ENCODE measurements around the gene CDON.
"Not testable (repeated sequence)": the region's sequence is repeated elsewhere in the genome, so short reads cannot be mapped to it uniquely, and the experiment has no call there.

The CDON gene

DNA sequence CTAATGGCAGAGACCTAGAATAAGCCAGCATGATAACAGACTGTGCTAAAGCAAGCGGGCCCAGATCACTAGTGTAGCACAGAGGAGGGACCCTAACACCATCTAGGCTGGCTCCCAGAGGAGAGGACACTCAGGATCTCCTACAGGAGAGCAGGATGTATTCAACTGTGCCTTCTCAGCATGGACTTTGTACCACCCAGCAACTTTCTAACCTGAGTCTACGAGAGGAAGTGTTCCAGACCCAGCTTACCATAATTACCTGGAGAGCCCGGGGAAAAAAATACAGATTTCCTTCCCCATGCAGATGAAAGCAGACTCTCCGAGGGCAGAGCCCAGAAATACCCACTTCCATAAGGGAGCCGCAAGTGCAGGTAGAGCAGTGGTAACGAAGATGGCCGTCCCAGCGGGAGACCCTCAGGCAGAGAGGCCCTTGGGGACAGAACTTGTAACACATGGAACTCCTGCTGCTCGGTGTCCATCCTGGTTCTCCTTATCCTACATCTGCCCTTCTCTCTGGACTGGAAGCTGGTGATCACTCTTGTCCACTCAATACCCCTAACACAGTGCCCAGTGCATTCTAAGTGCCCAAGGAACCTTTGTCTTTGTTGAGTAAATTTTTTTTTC, 138.2 kb downstream of the CDON start:
- no peaks in the 10 kb centered on the region for H3K36me3 ChIP-seq (ENCODE audit: control insufficient read depth, insufficient read depth, low read length)
- no peak overlapping the region for H3K27ac ChIP-seq (ENCODE audit: low read depth, low read length, severe bottlenecking)
- no peaks in the 10 kb centered on the region for H3K9me3 ChIP-seq (ENCODE audit: control insufficient read depth, low read length)
- H3K4me1 ChIP-seq (ENCODE audit: control insufficient read depth, insufficient read depth, low read length, poor library complexity, severe bottlenecking), result no peaks in the 10 kb centered on the region
- 93 to 95% methylated on average over 5 to 7 of the region's 9 CpGs for WGBS, 2 experiments (ENCODE audit: insufficient coverage in 2 of 2)
- H3K4me3 ChIP-seq (ENCODE audit: extremely low read depth, insufficient read depth, low read length, poor library complexity, severe bottlenecking), result no peak overlapping the region

DNA sequence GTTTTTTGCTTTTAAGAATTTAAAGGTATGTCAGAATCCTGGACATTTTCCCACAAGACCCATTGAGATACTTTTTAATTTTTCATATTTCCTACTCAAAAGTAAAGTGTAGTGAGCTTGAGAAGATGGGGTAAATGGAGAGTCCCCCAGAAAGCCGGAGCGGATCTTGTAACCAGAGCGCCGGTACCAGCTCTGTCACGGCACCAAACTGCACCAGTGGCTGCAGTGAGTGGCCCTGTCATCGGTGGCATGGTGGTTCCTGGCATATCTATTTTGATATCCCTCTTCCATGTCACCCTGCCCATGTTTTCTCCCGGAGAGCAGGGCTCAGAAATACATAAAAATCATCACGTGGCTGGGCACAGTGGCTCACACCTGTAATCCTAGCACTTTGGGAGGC, 139.0 kb downstream of the CDON start:
- no peaks in the 10 kb centered on the region for H3K4me1 ChIP-seq (ENCODE audit: control insufficient read depth, insufficient read depth, low read length, poor library complexity, severe bottlenecking)
- no peaks in the 10 kb centered on the region for H3K9me3 ChIP-seq (ENCODE audit: control insufficient read depth, low read length)
- H3K4me3 ChIP-seq (ENCODE audit: extremely low read depth, insufficient read depth, low read length, poor library complexity, severe bottlenecking), result no peak overlapping the region
- no peak overlapping the region for H3K27ac ChIP-seq (ENCODE audit: low read depth, low read length, severe bottlenecking)
- H3K36me3 ChIP-seq (ENCODE audit: control insufficient read depth, insufficient read depth, low read length), result no peaks in the 10 kb centered on the region
- 90 to 92% methylated on average over 8 of the region's 8 CpGs for WGBS, 2 experiments (ENCODE audit: insufficient coverage in 2 of 2)

DNA sequence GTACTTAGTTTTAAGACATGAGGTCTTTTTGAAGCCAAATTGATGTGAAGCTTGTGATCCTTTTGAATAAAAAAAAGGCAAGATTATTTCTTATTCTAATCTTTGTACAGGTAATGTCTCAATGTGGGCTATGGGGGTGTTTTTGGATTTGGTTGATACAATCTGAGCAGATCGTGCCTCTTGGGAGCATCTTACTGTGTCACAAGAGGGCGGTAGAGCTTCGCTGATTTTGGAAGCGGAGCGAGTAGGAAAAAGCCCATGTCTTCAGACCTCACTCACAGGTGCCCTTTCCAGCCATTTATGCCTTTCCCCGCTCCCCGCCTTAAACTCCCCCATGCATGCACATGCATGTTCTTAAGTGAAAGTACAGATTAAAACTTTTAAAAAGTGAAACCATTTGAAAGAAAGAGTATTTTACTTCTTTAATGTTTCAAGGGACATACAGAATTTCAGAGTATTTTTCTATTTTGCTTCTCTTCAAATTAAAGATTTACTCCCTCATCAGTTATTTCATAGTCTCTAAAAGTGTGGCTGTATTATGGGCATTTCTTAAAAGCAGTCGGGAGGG, 139.6 kb downstream of the CDON start:
- Histone ChIP-seq H3K36me3 (ENCODE audit: control insufficient read depth, insufficient read depth, low read length) (no peaks in the 10 kb centered on the region), H3K4me1 (ENCODE audit: control insufficient read depth, insufficient read depth, low read length, poor library complexity, severe bottlenecking) (no peaks in the 10 kb centered on the region), H3K4me3 (ENCODE audit: extremely low read depth, insufficient read depth, low read length, poor library complexity, severe bottlenecking) (no peak overlapping the region), H3K9me3 (ENCODE audit: control insufficient read depth, low read length) (no peaks in the 10 kb centered on the region), H3K27ac (ENCODE audit: low read depth, low read length, severe bottlenecking) (no peak overlapping the region)
- 0% methylated on average over 3 to 4 of the region's 8 CpGs for WGBS, 2 experiments (ENCODE audit: insufficient coverage in 2 of 2)

- H3K4me1 ChIP-seq (ENCODE audit: control insufficient read depth, insufficient read depth, low read length, poor library complexity, severe bottlenecking), result no peaks in the 10 kb centered on the region
- no peak overlapping the region for H3K4me3 ChIP-seq (ENCODE audit: extremely low read depth, insufficient read depth, low read length, poor library complexity, severe bottlenecking)
- H3K9me3 ChIP-seq (ENCODE audit: control insufficient read depth, low read length), result no peaks in the 10 kb centered on the region
- WGBS, 2 experiments (ENCODE audit: insufficient coverage in 2 of 2), result 76 to 91% methylated on average over 2 to 3 of the region's 3 CpGs
- no peak overlapping the region for H3K27ac ChIP-seq (ENCODE audit: low read depth, low read length, severe bottlenecking)
- no peaks in the 10 kb centered on the region for H3K36me3 ChIP-seq (ENCODE audit: control insufficient read depth, insufficient read depth, low read length)
Measured at GRCh38 chr11:125922156-125922555, 140.5 kb downstream of the CDON start.

- no peak overlapping the region for H3K27ac ChIP-seq (ENCODE audit: low read depth, low read length, severe bottlenecking)
- no peaks in the 10 kb centered on the region for H3K4me1 ChIP-seq (ENCODE audit: control insufficient read depth, insufficient read depth, low read length, poor library complexity, severe bottlenecking)
- H3K4me3 ChIP-seq (ENCODE audit: extremely low read depth, insufficient read depth, low read length, poor library complexity, severe bottlenecking), result no peak overlapping the region
- no peaks in the 10 kb centered on the region for H3K36me3 ChIP-seq (ENCODE audit: control insufficient read depth, insufficient read depth, low read length)
- no peaks in the 10 kb centered on the region for H3K9me3 ChIP-seq (ENCODE audit: control insufficient read depth, low read length)
- 90 to 93% methylated on average over 5 to 6 of the region's 9 CpGs for WGBS, 2 experiments (ENCODE audit: insufficient coverage in 2 of 2)
Measured at GRCh38 chr11:125921042-125921441, 141.6 kb downstream of the CDON start.

- Histone ChIP-seq H3K9me3 (ENCODE audit: control insufficient read depth, low read length) (no peaks in the 10 kb centered on the region), H3K4me1 (ENCODE audit: control insufficient read depth, insufficient read depth, low read length, poor library complexity, severe bottlenecking) (no peaks in the 10 kb centered on the region), H3K4me3 (ENCODE audit: extremely low read depth, insufficient read depth, low read length, poor library complexity, severe bottlenecking) (no peak overlapping the region), H3K36me3 (ENCODE audit: control insufficient read depth, insufficient read depth, low read length) (no peaks in the 10 kb centered on the region), H3K27ac (ENCODE audit: low read depth, low read length, severe bottlenecking) (no peak overlapping the region)
- WGBS, 2 experiments (ENCODE audit: insufficient coverage in 2 of 2), result 77 to 83% methylated on average over 9 to 11 of the region's 13 CpGs
Measured at GRCh38 chr11:125918140-125918840, 144.4 kb downstream of the CDON start.

GRCh38 chr11:125916683-125917347, 145.9 kb downstream of the CDON start:
- 91 to 96% methylated on average over 11 of the region's 12 CpGs for WGBS, 2 experiments (ENCODE audit: insufficient coverage in 2 of 2)
- Histone ChIP-seq H3K4me3 (ENCODE audit: extremely low read depth, insufficient read depth, low read length, poor library complexity, severe bottlenecking) (no peak overlapping the region), H3K4me1 (ENCODE audit: control insufficient read depth, insufficient read depth, low read length, poor library complexity, severe bottlenecking) (no peaks in the 10 kb centered on the region), H3K27ac (ENCODE audit: low read depth, low read length, severe bottlenecking) (no peak overlapping the region), H3K9me3 (ENCODE audit: control insufficient read depth, low read length) (no peaks in the 10 kb centered on the region), H3K36me3 (ENCODE audit: control insufficient read depth, insufficient read depth, low read length) (no peaks in the 10 kb centered on the region)

- H3K4me3 ChIP-seq (ENCODE audit: extremely low read depth, insufficient read depth, low read length, poor library complexity, severe bottlenecking); H3K4me1 ChIP-seq (ENCODE audit: control insufficient read depth, insufficient read depth, low read length, poor library complexity, severe bottlenecking); H3K9me3 ChIP-seq (ENCODE audit: control insufficient read depth, low read length); H3K36me3 ChIP-seq (ENCODE audit: control insufficient read depth, insufficient read depth, low read length); H3K27ac ChIP-seq (ENCODE audit: low read depth, low read length, severe bottlenecking): not testable (repeated sequence)
- WGBS, 2 experiments (ENCODE audit: insufficient coverage in 2 of 2), result 67 to 90% methylated on average over 1 to 2 of the region's 3 CpGs
Measured at GRCh38 chr11:125914601-125915000, 148.1 kb downstream of the CDON start.

- 86 to 100% methylated on average over 2 to 4 of the region's 8 CpGs for WGBS, 2 experiments (ENCODE audit: insufficient coverage in 2 of 2)
- H3K9me3 ChIP-seq (ENCODE audit: control insufficient read depth, low read length), result no peaks in the 10 kb centered on the region
- H3K36me3 ChIP-seq (ENCODE audit: control insufficient read depth, insufficient read depth, low read length), result no peaks in the 10 kb centered on the region
- no peak overlapping the region for H3K27ac ChIP-seq (ENCODE audit: low read depth, low read length, severe bottlenecking)
- H3K4me3 ChIP-seq (ENCODE audit: extremely low read depth, insufficient read depth, low read length, poor library complexity, severe bottlenecking), result no peak overlapping the region
- no peaks in the 10 kb centered on the region for H3K4me1 ChIP-seq (ENCODE audit: control insufficient read depth, insufficient read depth, low read length, poor library complexity, severe bottlenecking)
Measured at GRCh38 chr11:125910226-125910849, 152.3 kb downstream of the CDON start.

Measured in mesodermal cell (in vitro differentiated cells).